GM12878 (cell line): ENCODE results near the gene CYTH3. TPM values are rescaled to one million over a fixed set of nuclear protein-coding genes. Genes with fewer than 3 reads are reported as not detected.

Experiments used
- ATAC-seq: fragments of 200-7000 bp; cut with Tn5 transposase; 3 replicates; pipeline ENCODE4 v1.9.1; 2020; ENCODE audit warnings: mild to moderate bottlenecking, moderate library complexity
- BruUV-seq: library from RNA; stranded (reverse); fragments of 400-500 nt; replicated peaks from 2 replicates; lab custom pipeline; 2021; lab: Mats Ljungman, UMichigan
- CTCF ChIA-PET: fragments of 300-600 bp; sonication (Branson Sonifier 250); formaldehyde crosslinking; extraction: SDS; loops from one replicate; lab custom pipeline; 2021; ENCODE audit warnings: inconsistent platforms; lab: Yijun Ruan, JAX
- POLR2A ChIA-PET: fragments of 350-600 bp; formaldehyde crosslinking; extraction: SDS; loops from one replicate; lab custom pipeline; 2021; ENCODE audit warnings: inconsistent platforms; lab: Charles Lee
- RAD21 ChIA-PET: fragments of 300-600 bp; sonication (Branson Sonifier 250); formaldehyde crosslinking; loops from one replicate; lab custom pipeline; 2023; ENCODE audit warnings: antibody characterized with exemption; ENCODE audit not compliant: unreplicated experiment; lab: Charles Lee
- SMC1A ChIA-PET: fragments of 300-600 bp; sonication (Branson Sonifier 250); formaldehyde crosslinking; loops from one replicate; lab custom pipeline; 2023; ENCODE audit not compliant: unreplicated experiment, uncharacterized antibody; lab: Charles Lee
- DNase-seq: peaks from one replicate; pipeline ENCODE4 v3.0.0-alpha.2; 2011; ENCODE audit warnings: low read depth, low spot score
- FAIRE-seq: peaks from 3 replicates; lab custom pipeline; 2011; peaks lifted over from hg19 to GRCh38; lab: Jason Lieb, UNC
- H2AFZ ChIP-seq: 2 replicates; pipeline ENCODE4 v1.6.0; 2011; ENCODE audit warnings: low read depth, low read length, control low read depth; ENCODE audit not compliant: control insufficient read depth
- H3K27ac ChIP-seq: 2 replicates; pipeline ENCODE4 v1.5.1; 2011; ENCODE audit warnings: control low read depth; ENCODE audit not compliant: control insufficient read depth, insufficient read depth
- H3K27me3 ChIP-seq, 2 experiments: replicated peaks in 1 of 2; 2 replicates each; pipeline versions ENCODE4 v1.6.0 to v1.6.1; 2011; ENCODE audit warnings: low read length in 1 of 2; ENCODE audit not compliant: control insufficient read depth in 2 of 2, insufficient read depth in 2 of 2
- H3K36me3 ChIP-seq, 2 experiments: 2 replicates each; pipeline ENCODE4 v1.5.1; 2011; ENCODE audit warnings: low read length in 1 of 2; ENCODE audit not compliant: control insufficient read depth in 2 of 2, insufficient read depth in 2 of 2
- H3K4me1 ChIP-seq: 2 replicates; pipeline ENCODE4 v1.6.1; 2011; ENCODE audit warnings: mild to moderate bottlenecking, low read length, moderate library complexity, mixed read lengths; ENCODE audit not compliant: control insufficient read depth, insufficient read depth
- H3K4me2 ChIP-seq: 2 replicates; pipeline ENCODE4 v1.6.0; 2011; ENCODE audit warnings: control low read depth; ENCODE audit not compliant: control insufficient read depth, insufficient read depth
- H3K4me3 ChIP-seq: fragments of 200-600 bp; sonication (generic); 2 replicates; pipeline ENCODE4 v1.5.1; 2016
- H3K79me2 ChIP-seq: 2 replicates; pipeline ENCODE4 v1.6.0; 2011; ENCODE audit warnings: low read length; ENCODE audit not compliant: control insufficient read depth, insufficient read depth
- H3K9ac ChIP-seq: 2 replicates; pipeline ENCODE4 v1.8.0; 2011; ENCODE audit warnings: low read length, control low read depth, mixed read lengths; ENCODE audit not compliant: control insufficient read depth, insufficient read depth
- H3K9me3 ChIP-seq: replicated peaks from 3 replicates; pipeline ENCODE4 v1.5.1; 2011; ENCODE audit warnings: mild to moderate bottlenecking, low read length; ENCODE audit not compliant: control insufficient read depth, insufficient read depth
- H4K20me1 ChIP-seq: 2 replicates; pipeline ENCODE4 v1.6.0; 2011; ENCODE audit not compliant: control insufficient read depth, insufficient read depth
- BACH1 ChIP-seq: fragments of 450-650 bp; IDR thresholded peaks from 2 replicates; pipeline ENCODE4 v1.6.1; 2017; ENCODE audit warnings: mild to moderate bottlenecking, borderline replicate concordance
- CBX3 ChIP-seq: fragments of 200-600 bp; sonication (generic); IDR thresholded peaks from 2 replicates; pipeline ENCODE4 v1.6.1; 2016; ENCODE audit warnings: low read depth, borderline replicate concordance
- CHD2 ChIP-seq: IDR thresholded peaks from 2 replicates; pipeline ENCODE4 v1.6.1; 2011; ENCODE audit warnings: low read depth, low read length, improper control_type of control experiment, borderline replicate concordance
- CUX1 ChIP-seq: IDR thresholded peaks from 2 replicates; pipeline ENCODE4 v1.6.1; 2012; ENCODE audit warnings: improper control_type of control experiment, low read depth, low read length; ENCODE audit not compliant: insufficient replicate concordance
- EP300 ChIP-seq, 2 experiments: fragments of 150-350 bp in 1 of 2; IDR thresholded peaks; 2 replicates each; pipeline ENCODE4 v1.6.1; 2011 to 2012; ENCODE audit warnings: low read depth in 2 of 2, low read length in 2 of 2, borderline replicate concordance in 1 of 2, improper control_type of control experiment in 1 of 2, inconsistent platforms in 1 of 2; ENCODE audit not compliant: control insufficient read depth in 1 of 2
- EZH2 ChIP-seq: IDR thresholded peaks from 2 replicates; pipeline ENCODE4 v1.6.1; 2012; ENCODE audit warnings: low read depth, mild to moderate bottlenecking, control low read depth, inconsistent platforms, low read length, borderline replicate concordance; ENCODE audit not compliant: control insufficient read depth
- NFYB ChIP-seq: IDR thresholded peaks from 2 replicates; pipeline ENCODE4 v1.6.1; 2011; ENCODE audit warnings: low read depth, mild to moderate bottlenecking, low read length, improper control_type of control experiment, moderate library complexity; ENCODE audit not compliant: insufficient read depth
- NR2C1 ChIP-seq: fragments of 450-650 bp; IDR thresholded peaks from 2 replicates; pipeline ENCODE4 v1.6.1; 2017; ENCODE audit warnings: antibody characterized with exemption, mild to moderate bottlenecking, moderate library complexity
- POU2F2 ChIP-seq: IDR thresholded peaks from 3 replicates; pipeline ENCODE4 v1.6.1; 2011; ENCODE audit warnings: low read depth, mild to moderate bottlenecking, low read length, borderline replicate concordance
- RCOR1 ChIP-seq: conservative IDR thresholded peaks from 2 replicates; pipeline ENCODE4 v1.6.1; 2012; ENCODE audit warnings: low read depth, low read length, improper control_type of control experiment
- SUPT20H ChIP-seq: IDR thresholded peaks from 2 replicates; pipeline ENCODE4 v1.6.1; 2011; ENCODE audit warnings: low read depth, mild to moderate bottlenecking, low read length, moderate library complexity, borderline replicate concordance; ENCODE audit not compliant: control insufficient read depth
- TBL1XR1 ChIP-seq: IDR thresholded peaks from 2 replicates; pipeline ENCODE4 v1.6.1; 2012; ENCODE audit warnings: low read depth, low read length, improper control_type of control experiment
- TCF12 ChIP-seq: IDR thresholded peaks from 2 replicates; pipeline ENCODE4 v1.6.1; 2011; ENCODE audit warnings: low read depth, mild to moderate bottlenecking, low read length
- ZBTB40 ChIP-seq: fragments of 450-650 bp; IDR thresholded peaks from 2 replicates; pipeline ENCODE4 v1.6.1; 2016; ENCODE audit warnings: mild to moderate bottlenecking, moderate library complexity, borderline replicate concordance
- ZNF207 ChIP-seq: fragments of 450-650 bp; IDR thresholded peaks from 2 replicates; pipeline ENCODE4 v1.6.1; 2014; ENCODE audit warnings: antibody characterized with exemption, mild to moderate bottlenecking, borderline replicate concordance
- WGBS: methylation state at CpG from one replicate; pipeline ENCODE4 v1.1.6; 2016; ENCODE audit warnings: low lambda C conversion rate; ENCODE audit not compliant: insufficient replicate concordance, insufficient coverage; ENCODE audit errors: missing lambda C conversion rate; 5-methylcytosine and 5-hydroxymethylcytosine counted together
- in situ Hi-C: fragments of 300-500 bp; cut with MboI; formaldehyde crosslinking; loops from 9 replicates; pipeline ENCODE4 v1.14.3; 2018; ENCODE audit warnings: mixed read lengths
- intact Hi-C: fragments of 100-400 bp; cut with micrococcal nuclease; formaldehyde crosslinking; loops from one replicate; pipeline ENCODE4 v1.14.2; 2022; ENCODE audit not compliant: unreplicated experiment
- polyA plus RNA-seq, 11 experiments: library from polyadenylated mRNA; depleted of rRNA in 4 of 11; unstranded in 6 of 11; stranded (reverse) in 5 of 11; fragments of >200 nt; fragmentation: Nextera tagmentation in 4 of 11; fragmentation: Illumina TruSeq in 1 of 11; extraction: Ambion mirVana in 4 of 11; extraction: Trizol in 1 of 11; gene quantifications; 1 replicate in 1 of 11; 2 replicates in 10 of 11; pipeline versions ENCODE4 v1.2.1 to v1.2.3, GENCODE V29; 2011 to 2016; ENCODE audit warnings: inconsistent platforms in 2 of 11, missing spikeins in 2 of 11, low read depth in 1 of 11
- total RNA-seq, 4 experiments: library from RNA; depleted of rRNA in 3 of 4; stranded (reverse); fragments of >200 nt in 3 of 4; fragmentation: Illumina TruSeq in 1 of 4; extraction: Trizol in 1 of 4; gene quantifications; 2 replicates each; pipeline versions ENCODE4 v1.2.1 to v1.2.3, GENCODE V29; 2013 to 2021

CYTH3 gene
- total and polyA plus RNA-seq, 10 of the 15 experiments (the other 5 are each of a cell fraction or from before 2014, with no cell fraction given) = 0.45 to 28.2 (median 15.7) TPM

- BruUV-seq = no TSS peak
- DNase-seq = no peak
- no peak for ATAC-seq
- RAD21 ChIA-PET = no interaction called here
- in situ Hi-C loops (no loop called here), intact Hi-C loops (no loop called here)
- H3K27me3 ChIP-seq = no peaks in the 10 kb centered on the region
- POLR2A ChIA-PET = interaction anchor here (0.6 to 0.7 kb wide), 2 partner anchors 193 to 301 kb away, joined by 3 to 6 read pairs; no protein-coding TSS in a partner anchor
- no peak overlapping the region for H3K4me3 ChIP-seq
- no peak overlapping the region for H3K27ac ChIP-seq
- FAIRE-seq = no peak
- no peaks in the 10 kb centered on the region for H3K4me1 ChIP-seq
- SMC1A ChIA-PET = no interaction called here
- no peaks in the 10 kb centered on the region for H3K9me3 ChIP-seq
- H4K20me1 ChIP-seq = no peaks in the 10 kb centered on the region
- CTCF ChIA-PET = interaction anchor here (0.6 kb wide), 1 partner anchor 191 kb away, joined by 3 read pairs; no protein-coding TSS in a partner anchor
- H3K79me2 ChIP-seq = peaks cover 5% of the 10 kb centered on the region
- WGBS = 57% methylated on average over 8 of the region's 8 CpGs
- H3K9ac ChIP-seq = no peak overlapping the region
- no peak overlapping the region for H2AFZ ChIP-seq
- no peak overlapping the region for H3K4me2 ChIP-seq
- H3K36me3 ChIP-seq = peaks cover 0 to 4% of the 10 kb centered on the region in 2 experiments; a peak in 3 of 4 replicates
- TF ChIP-seq EZH2 (no peak), CBX3 (no peak), NFYB (no peak), TBL1XR1 (no peak), SUPT20H (no peak), BACH1 (no peak), EP300 (IDR thresholded peaks at IDR 0.05; ENCODE audit: borderline replicate concordance in 1 of 2, control insufficient read depth in 1 of 2, low read depth in 2 of 2, low read length in 2 of 2) (no peak), ZBTB40 (no peak), POU2F2 (no peak), RCOR1 (no peak), CHD2 (no peak), CUX1 (no peak), TCF12 (no peak), NR2C1 (no peak), ZNF207 (no peak)
These were observed 78.7 kb downstream of the CYTH3 start for GRCh38 chr7:6193709-6194108.
